SK-N-MC (cell line): ENCODE measurements around the gene MTCL1.

Experiments used
- EZH2 ChIP-seq: fragments of 200-600 bp; sonication (generic); IDR thresholded peaks from one replicate; pipeline ENCODE4 v1.6.1; 2017; ENCODE audit warnings: antibody characterized with exemption
- FOXP2 ChIP-seq: optimal IDR thresholded peaks from 2 replicates; pipeline ENCODE3; 2011; ENCODE audit warnings: mild to moderate bottlenecking, moderate library complexity; ENCODE audit not compliant: insufficient read depth; ENCODE audit errors: extremely low read length, control extremely low read depth
- POLR2AphosphoS5 ChIP-seq: IDR thresholded peaks from 2 replicates; pipeline ENCODE4 v1.6.1; 2012; ENCODE audit warnings: mild to moderate bottlenecking, low read depth, low read length, borderline replicate concordance

GRCh38 chr18:8703781-8704301 lies 1.5 kb upstream of the MTCL1 start:
- TF ChIP-seq POLR2AphosphoS5 (no peak), EZH2 (no peak), FOXP2 (no peak)
